Natural killer cell (primary cell): ENCODE measurements around the gene SPAG16. TPM values are rescaled to one million over a fixed set of nuclear protein-coding genes. Genes with fewer than 3 reads are reported as not detected.

Experiments
- ATAC-seq, 3 donors: fragments of 150-1000 bp in 2 of 3; fragments of 200-7000 bp in 1 of 3; cut with Tn5 transposase; 1 replicate in 1 of 3; 2 replicates in 2 of 3; pipeline ENCODE4 v1.10.0; 2021; ENCODE audit warnings: mild to moderate bottlenecking in 2 of 3, moderate library complexity in 2 of 3
- DNase-seq, 2 donors: peaks; one replicate each; pipeline versions ENCODE4 v3.0.0 to v3.0.0-alpha.2; 2013 to 2021; ENCODE audit warnings: mixed read lengths in 1 of 2
- H3K27ac ChIP-seq: one replicate; pipeline ENCODE4 v1.5.1; 2013; ENCODE audit warnings: mild to moderate bottlenecking, low read length
- H3K27me3 ChIP-seq: one replicate; pipeline ENCODE4 v1.6.1; 2013; ENCODE audit warnings: low read length; ENCODE audit not compliant: control insufficient read depth, insufficient read depth
- H3K36me3 ChIP-seq: one replicate; pipeline ENCODE4 v1.6.1; 2013; ENCODE audit warnings: low read length; ENCODE audit not compliant: control insufficient read depth, insufficient read depth
- H3K4me1 ChIP-seq: one replicate; pipeline ENCODE4 v1.6.1; 2013; ENCODE audit warnings: low read length; ENCODE audit not compliant: control insufficient read depth, insufficient read depth
- H3K4me3 ChIP-seq: one replicate; pipeline ENCODE4 v1.5.1; 2013; ENCODE audit warnings: low read length
- H3K9me3 ChIP-seq: one replicate; pipeline ENCODE4 v1.6.1; 2013; ENCODE audit warnings: low read length; ENCODE audit not compliant: control insufficient read depth, insufficient read depth
- H3K27ac Mint-ChIP-seq, 2 donors: one replicate each; pipeline ENCODE4 v1.8.0; 2022; ENCODE audit warnings: mild to moderate bottlenecking in 2 of 2, mixed read lengths in 2 of 2, moderate library complexity in 1 of 2
- H3K27me3 Mint-ChIP-seq, 2 donors: one replicate each; pipeline ENCODE4 v1.8.0; 2022; ENCODE audit warnings: low read depth in 2 of 2, mixed read lengths in 2 of 2
- H3K36me3 Mint-ChIP-seq: one replicate; pipeline ENCODE4 v1.8.0; 2022; ENCODE audit warnings: mixed read lengths
- H3K4me1 Mint-ChIP-seq, 2 donors: one replicate each; pipeline ENCODE4 v1.8.0; 2022; ENCODE audit warnings: mixed read lengths in 2 of 2
- H3K4me3 Mint-ChIP-seq: one replicate; pipeline ENCODE4 v1.8.0; 2022; ENCODE audit warnings: mild to moderate bottlenecking, moderate library complexity, mixed read lengths
- H3K9me3 Mint-ChIP-seq, 2 donors: one replicate each; pipeline ENCODE4 v1.8.0; 2022; ENCODE audit warnings: mixed read lengths in 2 of 2
- WGBS: methylation state at CpG from one replicate; pipeline ENCODE4 v1.1.7; 2013; ENCODE audit warnings: missing lambda C conversion rate; ENCODE audit not compliant: insufficient coverage; 5-methylcytosine and 5-hydroxymethylcytosine counted together
- intact Hi-C: fragments of 100-400 bp; cut with micrococcal nuclease; formaldehyde crosslinking; loops from one replicate; pipeline ENCODE4 v1.14.2; 2022
- total RNA-seq, 4 donors: library from RNA; stranded (reverse); fragments of 120-200 nt in 1 of 4; gene quantifications; one replicate each; pipeline versions ENCODE4 v1.2.3 to v1.2.4, GENCODE V29; 2013 to 2022
- TF ChIP-seq, protein P1 (sequence below): fragments of 200-600 bp; IDR thresholded peaks from one replicate; pipeline ENCODE4 v1.8.0; 2022; ENCODE audit warnings: antibody characterized with exemption

SPAG16 gene
- total RNA-seq, 3 donors from 2014 or later (not counting 1 experiment from before 2014, with no cell fraction given), result 3.5 to 5.8 (median 4.0) TPM

DNA sequence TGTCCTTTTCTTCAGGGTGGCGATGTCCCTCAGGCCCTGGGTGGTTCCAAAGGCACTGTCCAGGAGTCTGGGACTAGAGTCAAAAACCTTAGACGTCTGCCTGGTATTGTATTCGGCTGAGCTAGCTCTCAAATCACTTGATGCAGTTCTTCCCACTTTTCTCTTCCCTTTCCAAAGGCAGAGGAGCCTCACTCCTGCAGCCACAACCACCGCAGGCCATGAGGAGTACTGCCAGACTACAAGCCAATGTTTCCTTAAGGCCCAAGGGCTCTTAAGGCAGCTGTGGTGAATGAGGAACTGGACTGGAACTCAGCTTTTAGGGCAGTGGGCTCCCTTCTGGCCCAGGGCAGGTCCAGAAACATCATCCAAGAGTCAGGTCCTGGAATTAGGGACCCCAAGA is 360.7 kb downstream of the SPAG16 start:
- H3K36me3 Mint-ChIP-seq, result peaks cover 3% of the 10 kb centered on the region
- H3K4me1 Mint-ChIP-seq, result no peaks in the 10 kb centered on the region

DNA sequence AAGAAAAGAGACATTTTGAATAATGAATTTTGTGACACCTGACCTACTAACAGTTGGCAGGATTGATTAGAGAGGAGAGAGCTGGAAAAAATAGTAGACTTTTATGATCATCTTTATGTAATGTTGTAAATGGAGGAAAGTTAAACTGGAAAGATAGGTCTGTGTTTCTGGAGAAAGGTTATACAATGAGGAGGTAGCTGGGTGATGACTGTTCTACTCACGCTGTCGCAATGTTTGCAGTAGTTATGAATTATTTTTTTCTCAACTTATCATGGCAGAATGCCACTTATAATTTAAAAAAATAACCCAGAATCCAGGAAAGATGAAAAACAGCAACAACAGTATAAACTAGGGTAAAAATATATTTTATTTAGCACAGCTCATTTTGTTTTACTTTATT is 364.9 kb downstream of the SPAG16 start:
- peaks cover 2 to 5% of the 10 kb centered on the region in 2 donors for H3K9me3 Mint-ChIP-seq
- H3K4me3 Mint-ChIP-seq, result no peak overlapping the region
- no peaks in the 10 kb centered on the region for H3K36me3 Mint-ChIP-seq
- H3K9me3 ChIP-seq, result no peaks in the 10 kb centered on the region
- TF ChIP-seq, protein P1, sequence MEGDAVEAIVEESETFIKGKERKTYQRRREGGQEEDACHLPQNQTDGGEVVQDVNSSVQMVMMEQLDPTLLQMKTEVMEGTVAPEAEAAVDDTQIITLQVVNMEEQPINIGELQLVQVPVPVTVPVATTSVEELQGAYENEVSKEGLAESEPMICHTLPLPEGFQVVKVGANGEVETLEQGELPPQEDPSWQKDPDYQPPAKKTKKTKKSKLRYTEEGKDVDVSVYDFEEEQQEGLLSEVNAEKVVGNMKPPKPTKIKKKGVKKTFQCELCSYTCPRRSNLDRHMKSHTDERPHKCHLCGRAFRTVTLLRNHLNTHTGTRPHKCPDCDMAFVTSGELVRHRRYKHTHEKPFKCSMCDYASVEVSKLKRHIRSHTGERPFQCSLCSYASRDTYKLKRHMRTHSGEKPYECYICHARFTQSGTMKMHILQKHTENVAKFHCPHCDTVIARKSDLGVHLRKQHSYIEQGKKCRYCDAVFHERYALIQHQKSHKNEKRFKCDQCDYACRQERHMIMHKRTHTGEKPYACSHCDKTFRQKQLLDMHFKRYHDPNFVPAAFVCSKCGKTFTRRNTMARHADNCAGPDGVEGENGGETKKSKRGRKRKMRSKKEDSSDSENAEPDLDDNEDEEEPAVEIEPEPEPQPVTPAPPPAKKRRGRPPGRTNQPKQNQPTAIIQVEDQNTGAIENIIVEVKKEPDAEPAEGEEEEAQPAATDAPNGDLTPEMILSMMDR, result no peak
- no peaks in the 10 kb centered on the region for H3K4me1 ChIP-seq
- H3K4me1 Mint-ChIP-seq, result no peaks in the 10 kb centered on the region
- H3K27me3 Mint-ChIP-seq, result no peaks in the 10 kb centered on the region
- ATAC-seq (no peak), DNase-seq (no peak)
- intact Hi-C loops, result no loop called here
- no peak overlapping the region for H3K27ac ChIP-seq
- H3K4me3 ChIP-seq, result no peak overlapping the region
- H3K27me3 ChIP-seq, result no peaks in the 10 kb centered on the region
- no CpG with 5 or more reads among the region's 2 CpGs for WGBS
- no peak overlapping the region for H3K27ac Mint-ChIP-seq
- no peaks in the 10 kb centered on the region for H3K36me3 ChIP-seq

More for the DNA sequence above, 360.7 kb downstream of the SPAG16 start:
- ATAC-seq (no peak), DNase-seq (no peak)
- H3K9me3 Mint-ChIP-seq, result peaks cover 5 to 14% of the 10 kb centered on the region in 2 donors
- 90% methylated on average over 4 of the region's 4 CpGs for WGBS
- intact Hi-C loops, result no loop called here
- Histone ChIP-seq H3K4me3 (no peak overlapping the region), H3K4me1 (no peaks in the 10 kb centered on the region), H3K36me3 (no peaks in the 10 kb centered on the region), H3K9me3 (no peaks in the 10 kb centered on the region), H3K27me3 (no peaks in the 10 kb centered on the region), H3K27ac (no peak overlapping the region)
- TF ChIP-seq, protein P1, result no peak
- no peak overlapping the region for H3K4me3 Mint-ChIP-seq
- no peaks in the 10 kb centered on the region for H3K27me3 Mint-ChIP-seq
- no peak overlapping the region for H3K27ac Mint-ChIP-seq

DNA sequence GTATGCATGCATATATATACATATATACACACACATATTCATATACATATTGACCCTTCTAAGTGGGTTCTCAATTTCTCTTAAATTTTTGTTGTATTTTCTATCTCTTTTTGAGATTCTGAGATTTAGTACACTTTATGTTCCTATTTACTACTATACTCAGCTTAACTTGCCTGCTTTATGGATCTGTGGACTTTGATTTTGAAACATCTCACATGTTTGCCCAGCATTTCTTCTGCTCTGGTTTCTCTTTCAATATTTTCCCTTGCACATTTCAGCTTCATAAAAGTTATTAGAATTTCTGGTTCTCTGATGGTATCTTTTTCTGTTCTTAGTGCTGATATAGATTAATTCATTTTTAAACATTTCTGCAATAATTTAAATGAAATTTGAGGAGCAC is 380.6 kb downstream of the SPAG16 start:
- Histone ChIP-seq H3K27me3 (no peaks in the 10 kb centered on the region), H3K27ac (no peak overlapping the region), H3K4me1 (no peaks in the 10 kb centered on the region), H3K9me3 (no peaks in the 10 kb centered on the region), H3K36me3 (no peaks in the 10 kb centered on the region), H3K4me3 (no peak overlapping the region)
- Mint-ChIP-seq H3K36me3 (no peaks in the 10 kb centered on the region), H3K4me1 (no peaks in the 10 kb centered on the region), H3K4me3 (no peak overlapping the region), H3K27me3 (no peaks in the 10 kb centered on the region), H3K27ac (no peak overlapping the region), H3K9me3 (peaks cover 7 to 10% of the 10 kb centered on the region in 2 donors)
- ATAC-seq (no peak), DNase-seq (no peak)
- intact Hi-C loops, result no loop called here
- TF ChIP-seq, protein P1, result no peak

DNA sequence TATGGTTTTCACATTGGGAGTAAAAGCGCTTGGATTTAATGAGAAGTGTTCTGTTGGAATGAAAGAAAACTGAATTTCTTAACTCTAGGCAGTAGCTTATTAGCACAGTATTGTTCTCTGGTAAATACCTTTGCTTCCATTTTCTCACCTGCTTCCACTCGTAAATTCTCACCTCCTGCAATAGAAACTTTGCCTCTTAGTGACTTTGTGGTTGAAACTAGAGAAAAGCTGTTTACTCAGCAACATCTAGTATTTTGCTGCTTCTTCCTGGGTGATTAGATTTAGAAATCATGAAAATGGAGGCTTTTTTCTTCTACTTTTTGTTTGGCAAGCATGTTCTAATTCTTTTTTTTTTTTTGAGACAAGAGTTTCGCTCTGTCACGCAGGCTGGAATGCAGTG is 385.4 kb downstream of the SPAG16 start:
- intact Hi-C loops, result no loop called here
- Histone ChIP-seq H3K4me3 (no peak overlapping the region), H3K27me3 (no peaks in the 10 kb centered on the region), H3K4me1 (no peaks in the 10 kb centered on the region), H3K27ac (no peak overlapping the region), H3K9me3 (no peaks in the 10 kb centered on the region), H3K36me3 (no peaks in the 10 kb centered on the region)
- H3K4me3 Mint-ChIP-seq, result no peak overlapping the region
- peaks cover 6 to 11% of the 10 kb centered on the region in 2 donors for H3K9me3 Mint-ChIP-seq
- H3K27me3 Mint-ChIP-seq, result no peaks in the 10 kb centered on the region
- H3K36me3 Mint-ChIP-seq, result no peaks in the 10 kb centered on the region
- TF ChIP-seq, protein P1, result no peak
- no peak overlapping the region for H3K27ac Mint-ChIP-seq
- no peaks in the 10 kb centered on the region for H3K4me1 Mint-ChIP-seq
- DNase-seq (no peak), ATAC-seq (no peak)
- 100% methylated on average over 2 of the region's 4 CpGs for WGBS
